ENCODE results near the gene ACSM2B. TPM values are rescaled to one million over a fixed set of nuclear protein-coding genes. Genes with fewer than 3 reads are reported as not detected.
"Not testable (repeated sequence)": the region's sequence is repeated elsewhere in the genome, so short reads cannot be mapped to it uniquely, and the experiment has no call there.

Gene ACSM2B
- total RNA-seq, 1 donor from 2014 or later = not detected

DNA sequence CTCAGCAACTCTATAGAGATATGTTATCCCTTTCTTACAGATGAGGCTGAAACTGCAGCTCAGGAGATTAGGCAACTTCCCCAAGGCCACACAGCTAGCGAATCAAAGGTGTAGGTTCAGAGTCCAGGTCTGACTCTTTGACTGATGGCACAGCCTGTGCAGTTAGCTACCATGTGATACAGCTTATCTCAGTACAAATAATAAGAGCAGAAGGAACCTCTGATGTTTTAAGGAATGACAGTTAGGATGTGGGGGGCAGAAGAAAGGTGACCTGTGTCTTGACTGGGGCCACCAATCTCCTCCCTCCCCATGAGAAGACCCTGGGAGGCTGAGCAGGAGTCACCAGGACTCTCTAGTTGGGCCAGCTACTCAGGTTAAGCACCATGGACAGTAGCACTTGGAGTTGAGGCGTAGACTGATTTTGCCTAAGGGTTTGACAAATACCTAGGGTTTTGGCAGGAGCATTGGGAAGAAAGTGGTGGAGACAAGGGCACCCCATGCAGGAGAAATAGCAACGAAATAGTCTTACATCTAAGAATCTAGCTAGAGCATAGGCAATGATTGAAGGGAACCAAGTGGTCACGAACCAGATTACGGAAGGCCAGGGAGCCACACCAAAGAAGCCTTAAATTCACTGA lies 22.8 kb upstream of the ACSM2B start:
- H2AFZ ChIP-seq (ENCODE audit: low read depth, low read length) = no peak overlapping the region
- no peaks in the 10 kb centered on the region for H3K9me3 ChIP-seq (ENCODE audit: insufficient read depth, low read depth, low read length)
- FAIRE-seq (no peak), DNase-seq (ENCODE audit: low read depth) (no peak)
- no peaks in the 10 kb centered on the region for H3K27me3 ChIP-seq (ENCODE audit: insufficient read depth, low read length)
- H3K4me1 Mint-ChIP-seq (ENCODE audit: low read depth, unreplicated experiment) = peaks cover 4% of the 10 kb centered on the region
- H3K36me3 ChIP-seq (ENCODE audit: insufficient read depth, low read length) = no peaks in the 10 kb centered on the region
- H3K4me3 ChIP-seq (ENCODE audit: insufficient read depth, low read depth, low read length) = no peak overlapping the region
- no peaks in the 10 kb centered on the region for H3K4me1 ChIP-seq (ENCODE audit: insufficient read depth, low read length)
- H3K9me3 Mint-ChIP-seq (ENCODE audit: unreplicated experiment) = no peaks in the 10 kb centered on the region
- H3K27ac Mint-ChIP-seq (ENCODE audit: unreplicated experiment) = no peak overlapping the region
- H3K4me2 ChIP-seq (ENCODE audit: low read length) = no peak overlapping the region
- no peaks in the 10 kb centered on the region for H3K36me3 Mint-ChIP-seq (ENCODE audit: low read depth, unreplicated experiment)
- no peak overlapping the region for H3K4me3 Mint-ChIP-seq (ENCODE audit: unreplicated experiment)
- H3K27me3 Mint-ChIP-seq (ENCODE audit: low read depth, unreplicated experiment) = no peaks in the 10 kb centered on the region
- no peaks in the 10 kb centered on the region for H4K20me1 ChIP-seq (ENCODE audit: insufficient read depth, low read length)
- H3K27ac ChIP-seq (ENCODE audit: low read depth, low read length) = no peak overlapping the region
- no peaks in the 10 kb centered on the region for H3K79me2 ChIP-seq (ENCODE audit: insufficient read depth, low read length)
- H3K9ac ChIP-seq (ENCODE audit: low read length) = no peak overlapping the region
- TF ChIP-seq EZH2 (IDR thresholded peaks at IDR 0.05; ENCODE audit: insufficient read depth, low read length) (no peak), CTCF (IDR thresholded peaks at IDR 0.05; ENCODE audit: insufficient read depth, low read depth, low read length) (no peak)

- H3K36me3 Mint-ChIP-seq (ENCODE audit: low read depth, unreplicated experiment); H3K4me1 ChIP-seq (ENCODE audit: insufficient read depth, low read length); H3K4me3 ChIP-seq (ENCODE audit: insufficient read depth, low read depth, low read length); H3K27ac Mint-ChIP-seq (ENCODE audit: unreplicated experiment); H3K4me1 Mint-ChIP-seq (ENCODE audit: low read depth, unreplicated experiment); H3K9ac ChIP-seq (ENCODE audit: low read length); H3K79me2 ChIP-seq (ENCODE audit: insufficient read depth, low read length); H2AFZ ChIP-seq (ENCODE audit: low read depth, low read length); H4K20me1 ChIP-seq (ENCODE audit: insufficient read depth, low read length); H3K27me3 Mint-ChIP-seq (ENCODE audit: low read depth, unreplicated experiment); H3K27me3 ChIP-seq (ENCODE audit: insufficient read depth, low read length); FAIRE-seq; H3K4me2 ChIP-seq (ENCODE audit: low read length); H3K36me3 ChIP-seq (ENCODE audit: insufficient read depth, low read length); DNase-seq (ENCODE audit: low read depth); H3K27ac ChIP-seq (ENCODE audit: low read depth, low read length); H3K9me3 Mint-ChIP-seq (ENCODE audit: unreplicated experiment); H3K4me3 Mint-ChIP-seq (ENCODE audit: unreplicated experiment); H3K9me3 ChIP-seq (ENCODE audit: insufficient read depth, low read depth, low read length): not testable (repeated sequence)
Measured at GRCh38 chr16:20595694-20596093, 19.5 kb upstream of the ACSM2B start.

DNA sequence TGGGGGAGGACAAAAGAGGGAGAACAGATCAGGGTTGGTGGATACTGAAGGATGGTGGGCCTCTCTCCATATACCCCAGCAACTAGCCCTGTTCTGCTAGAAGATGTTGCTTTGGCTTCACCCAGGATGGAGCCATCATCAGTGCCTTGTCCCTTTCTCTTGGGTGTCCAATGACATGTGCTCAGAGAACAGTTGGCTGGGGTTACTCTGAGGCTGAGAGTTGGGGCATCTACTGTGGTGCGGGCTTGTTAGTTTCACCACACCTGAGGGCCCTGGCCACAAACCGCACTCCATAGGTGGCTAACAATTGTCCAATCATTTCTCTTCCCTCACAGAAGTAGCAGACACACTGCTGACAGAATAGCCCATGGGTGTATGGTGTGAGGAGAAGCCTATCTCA lies 18.9 kb upstream of the ACSM2B start:
- not testable (repeated sequence) for H3K36me3 Mint-ChIP-seq (ENCODE audit: low read depth, unreplicated experiment); H3K4me1 Mint-ChIP-seq (ENCODE audit: low read depth, unreplicated experiment); H3K9me3 Mint-ChIP-seq (ENCODE audit: unreplicated experiment)

DNA sequence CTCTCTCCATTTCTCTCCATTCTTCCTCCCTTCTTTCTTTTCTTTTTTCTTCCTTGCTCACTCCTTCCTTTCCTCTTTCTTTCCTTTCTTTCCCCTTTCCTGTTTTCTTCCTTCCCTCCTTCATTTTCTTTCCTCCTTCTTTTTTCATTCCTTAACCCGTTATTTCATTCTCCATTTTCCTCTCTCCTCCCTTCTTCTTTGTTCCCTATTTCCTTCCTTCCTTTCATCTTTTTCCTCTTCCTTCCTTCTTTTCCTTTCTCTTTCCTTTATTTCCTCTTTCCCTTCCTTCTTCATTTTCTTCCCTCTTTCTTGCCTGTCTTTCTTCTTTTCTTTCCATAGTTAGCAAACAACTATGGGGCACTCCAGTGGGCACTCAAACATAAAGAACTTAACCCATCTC lies 16.6 kb upstream of the ACSM2B start:
- H3K27ac Mint-ChIP-seq (ENCODE audit: unreplicated experiment); H2AFZ ChIP-seq (ENCODE audit: low read depth, low read length); H3K4me3 ChIP-seq (ENCODE audit: insufficient read depth, low read depth, low read length); H4K20me1 ChIP-seq (ENCODE audit: insufficient read depth, low read length); H3K4me1 ChIP-seq (ENCODE audit: insufficient read depth, low read length); H3K36me3 Mint-ChIP-seq (ENCODE audit: low read depth, unreplicated experiment); DNase-seq (ENCODE audit: low read depth); FAIRE-seq; H3K9me3 Mint-ChIP-seq (ENCODE audit: unreplicated experiment); H3K27ac ChIP-seq (ENCODE audit: low read depth, low read length); H3K27me3 ChIP-seq (ENCODE audit: insufficient read depth, low read length); H3K4me1 Mint-ChIP-seq (ENCODE audit: low read depth, unreplicated experiment); H3K4me3 Mint-ChIP-seq (ENCODE audit: unreplicated experiment); H3K27me3 Mint-ChIP-seq (ENCODE audit: low read depth, unreplicated experiment); H3K9me3 ChIP-seq (ENCODE audit: insufficient read depth, low read depth, low read length); H3K9ac ChIP-seq (ENCODE audit: low read length); H3K4me2 ChIP-seq (ENCODE audit: low read length); H3K36me3 ChIP-seq (ENCODE audit: insufficient read depth, low read length); H3K79me2 ChIP-seq (ENCODE audit: insufficient read depth, low read length): not testable (repeated sequence)

More for the DNA sequence above, 18.9 kb upstream of the ACSM2B start:
- not testable (repeated sequence) for DNase-seq (ENCODE audit: low read depth); H3K27me3 Mint-ChIP-seq (ENCODE audit: low read depth, unreplicated experiment); H2AFZ ChIP-seq (ENCODE audit: low read depth, low read length); H3K4me2 ChIP-seq (ENCODE audit: low read length); H3K9me3 ChIP-seq (ENCODE audit: insufficient read depth, low read depth, low read length); H3K27ac ChIP-seq (ENCODE audit: low read depth, low read length); H3K4me1 ChIP-seq (ENCODE audit: insufficient read depth, low read length); H3K36me3 ChIP-seq (ENCODE audit: insufficient read depth, low read length); H3K27me3 ChIP-seq (ENCODE audit: insufficient read depth, low read length); H3K79me2 ChIP-seq (ENCODE audit: insufficient read depth, low read length); H4K20me1 ChIP-seq (ENCODE audit: insufficient read depth, low read length); H3K4me3 ChIP-seq (ENCODE audit: insufficient read depth, low read depth, low read length); H3K4me3 Mint-ChIP-seq (ENCODE audit: unreplicated experiment); H3K27ac Mint-ChIP-seq (ENCODE audit: unreplicated experiment); H3K9ac ChIP-seq (ENCODE audit: low read length); FAIRE-seq

DNA sequence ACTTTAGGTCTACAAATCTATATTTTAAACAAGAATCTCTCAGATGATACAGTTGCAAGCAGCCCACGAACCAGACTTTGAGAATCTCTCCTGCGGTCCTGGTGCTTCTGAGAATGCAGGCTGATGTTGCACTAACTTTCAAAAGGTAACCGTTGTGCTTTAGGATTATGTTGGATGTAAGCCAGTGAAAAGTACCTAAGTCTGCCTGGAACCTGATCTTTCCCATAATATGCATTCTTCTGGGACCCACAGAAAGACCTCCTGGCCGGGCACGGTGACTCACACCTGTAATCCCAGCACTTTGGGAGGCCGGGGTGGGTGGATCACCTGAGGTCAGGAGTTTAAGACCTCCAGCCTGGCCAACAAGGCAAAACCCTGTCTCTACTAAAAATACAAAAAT lies 13.3 kb upstream of the ACSM2B start:
- H2AFZ ChIP-seq (ENCODE audit: low read depth, low read length); H3K27me3 ChIP-seq (ENCODE audit: insufficient read depth, low read length); H3K9me3 ChIP-seq (ENCODE audit: insufficient read depth, low read depth, low read length); H3K4me1 ChIP-seq (ENCODE audit: insufficient read depth, low read length); H3K9ac ChIP-seq (ENCODE audit: low read length); H3K4me1 Mint-ChIP-seq (ENCODE audit: low read depth, unreplicated experiment); H3K27ac Mint-ChIP-seq (ENCODE audit: unreplicated experiment); H3K27ac ChIP-seq (ENCODE audit: low read depth, low read length); H3K79me2 ChIP-seq (ENCODE audit: insufficient read depth, low read length); H3K36me3 Mint-ChIP-seq (ENCODE audit: low read depth, unreplicated experiment); H3K27me3 Mint-ChIP-seq (ENCODE audit: low read depth, unreplicated experiment); H4K20me1 ChIP-seq (ENCODE audit: insufficient read depth, low read length); FAIRE-seq; H3K9me3 Mint-ChIP-seq (ENCODE audit: unreplicated experiment); DNase-seq (ENCODE audit: low read depth); H3K4me3 ChIP-seq (ENCODE audit: insufficient read depth, low read depth, low read length); H3K4me2 ChIP-seq (ENCODE audit: low read length); H3K36me3 ChIP-seq (ENCODE audit: insufficient read depth, low read length); H3K4me3 Mint-ChIP-seq (ENCODE audit: unreplicated experiment): not testable (repeated sequence)
